Inferior parietal cortex (tissue), 1 donor: ENCODE results near the gene SHLD1.

Source experiments
- DNase-seq: peaks from one replicate; pipeline ENCODE4 v3.0.0-alpha.2; 2016; ENCODE audit errors: extremely low spot score

SHLD1 gene

GRCh38 chr20:5893052-5893451, 142.9 kb downstream of the SHLD1 start:
- DNase-seq: no peak

GRCh38 chr20:5893621-5894020, 143.4 kb downstream of the SHLD1 start:
- no peak for DNase-seq

GRCh38 chr20:5895626-5896025, 145.4 kb downstream of the SHLD1 start:
- DNase-seq: no peak

GRCh38 chr20:5899444-5899843, 149.2 kb downstream of the SHLD1 start:
- DNase-seq: no peak

- no peak for DNase-seq
Measured at GRCh38 chr20:5900908-5901307, 150.7 kb downstream of the SHLD1 start.

GRCh38 chr20:5908981-5909380, 158.8 kb downstream of the SHLD1 start:
- peak; percentile 26 for DNase-seq

- DNase-seq: peak; percentile 13
Measured at GRCh38 chr20:5910186-5910585, 160.0 kb downstream of the SHLD1 start.

- no peak for DNase-seq
Measured at GRCh38 chr20:5913166-5913565, 163.0 kb downstream of the SHLD1 start.
